HepG2 (cell line): ENCODE data around the gene SAMD9L. TPM values are rescaled to one million over a fixed set of nuclear protein-coding genes. Genes with fewer than 3 reads are reported as not detected.

ENCODE experiments used
- ATAC-seq: fragments of 200-7000 bp; cut with Tn5 transposase; 3 replicates; pipeline ENCODE4 v1.9.1; 2020; ENCODE audit warnings: mild to moderate bottlenecking, moderate library complexity
- BruUV-seq: library from RNA; stranded (reverse); fragments of 400-500 nt; replicated peaks from 2 replicates; lab custom pipeline; 2021; lab: Mats Ljungman, UMichigan
- CTCF ChIA-PET: fragments of 300-600 bp; formaldehyde crosslinking; extraction: SDS; loops from one replicate; lab custom pipeline; 2021; ENCODE audit warnings: low total read pairs, inconsistent platforms, low intra/inter-chr PET ratio; lab: Yijun Ruan, JAX
- POLR2A ChIA-PET: fragments of 350-600 bp; sonication (Branson Sonifier 250); formaldehyde crosslinking; loops from one replicate; lab custom pipeline; 2020; ENCODE audit warnings: antibody characterized with exemption, inconsistent platforms; lab: Yijun Ruan, JAX
- DNase-seq: peaks from one replicate; pipeline ENCODE4 v3.0.0-alpha.2; 2015; ENCODE audit warnings: low spot score
- FAIRE-seq: peaks from 3 replicates; lab custom pipeline; 2011; peaks lifted over from hg19 to GRCh38; lab: Jason Lieb, UNC
- H2AFZ ChIP-seq: one replicate; pipeline ENCODE4 v1.6.1; 2011; ENCODE audit warnings: low read length, inconsistent platforms
- H3K27ac ChIP-seq: fragments of 300-600 bp; 3 replicates; pipeline ENCODE4 v1.8.0; 2011; ENCODE audit warnings: mixed run types, mild to moderate bottlenecking, mixed read lengths, low read length, inconsistent platforms; ENCODE audit not compliant: insufficient read depth; ENCODE audit errors: extremely low read length
- H3K27me3 ChIP-seq, 2 experiments: fragments of 200-600 bp in 1 of 2; 2 replicates in 1 of 2; 3 replicates in 1 of 2; pipeline versions ENCODE4 v1.6.0 to v1.8.0; 2011; ENCODE audit warnings: low read length in 2 of 2, mild to moderate bottlenecking in 2 of 2, moderate library complexity in 2 of 2, inconsistent platforms in 1 of 2; ENCODE audit not compliant: insufficient read depth in 2 of 2, control insufficient read depth in 1 of 2
- H3K36me3 ChIP-seq, 2 experiments: fragments of 200-600 bp in 1 of 2; replicated peaks in 1 of 2; 2 replicates in 1 of 2; 3 replicates in 1 of 2; pipeline versions ENCODE4 v1.5.1 to v1.8.0; 2011; ENCODE audit warnings: low read length in 2 of 2, inconsistent platforms in 1 of 2; ENCODE audit not compliant: insufficient read depth in 2 of 2, control insufficient read depth in 1 of 2
- H3K4me1 ChIP-seq: 2 replicates; pipeline ENCODE4 v1.5.1; 2012; ENCODE audit warnings: low read length, inconsistent platforms; ENCODE audit not compliant: insufficient read depth
- H3K4me2 ChIP-seq: 2 replicates; pipeline ENCODE4 v1.6.0; 2011; ENCODE audit warnings: low read depth, low read length, inconsistent platforms
- H3K4me3 ChIP-seq, 3 experiments: fragments of 200-600 bp in 1 of 3; sonication (generic), shearing (Covaris generic) in 1 of 3; replicated peaks in 1 of 3; 2 replicates each; pipeline ENCODE4 v1.5.1; 2011 to 2016; ENCODE audit warnings: low read length in 3 of 3, inconsistent platforms in 2 of 3, low read depth in 2 of 3, mild to moderate bottlenecking in 2 of 3, control low read depth in 1 of 3, mixed read lengths in 1 of 3; ENCODE audit not compliant: insufficient read depth in 1 of 3
- H3K79me2 ChIP-seq: one replicate; pipeline ENCODE4 v1.6.1; 2011; ENCODE audit warnings: low read length, inconsistent platforms; ENCODE audit not compliant: insufficient read depth
- H3K9ac ChIP-seq: 2 replicates; pipeline ENCODE4 v1.6.0; 2011; ENCODE audit warnings: mild to moderate bottlenecking, low read depth, low read length, inconsistent platforms; ENCODE audit not compliant: insufficient read depth
- H3K9me3 ChIP-seq: 2 replicates; pipeline ENCODE4 v1.5.1; 2012; ENCODE audit warnings: mild to moderate bottlenecking, low read length
- H4K20me1 ChIP-seq: 2 replicates; pipeline ENCODE4 v1.6.0; 2011; ENCODE audit warnings: inconsistent platforms, mild to moderate bottlenecking, low read length, moderate library complexity; ENCODE audit not compliant: insufficient read depth
- ARNTL ChIP-seq: sonication (generic); formaldehyde crosslinking; IDR thresholded peaks from 2 replicates; pipeline ENCODE4 v1.4.0; 2020; ENCODE audit warnings: mild to moderate bottlenecking, missing genetic modification reagents
- MATR3 ChIP-seq: sonication (generic); formaldehyde crosslinking; IDR thresholded peaks from 2 replicates; pipeline ENCODE4 v1.4.0; 2020; ENCODE audit warnings: missing genetic modification reagents
- MED13 ChIP-seq: sonication (generic); formaldehyde crosslinking; IDR thresholded peaks from 2 replicates; pipeline ENCODE4 v1.5.0; 2020; ENCODE audit warnings: missing genetic modification reagents
- POGK ChIP-seq: sonication (generic); formaldehyde crosslinking; conservative IDR thresholded peaks from 2 replicates; pipeline ENCODE4 v1.8.0; 2022; ENCODE audit warnings: mild to moderate bottlenecking, moderate library complexity, missing genetic modification reagents
- PPARG ChIP-seq: conservative IDR thresholded peaks from 2 replicates; pipeline ENCODE4 v1.6.1; 2016; ENCODE audit warnings: missing biosample characterization, missing genetic modification reagents
- RBM39 ChIP-seq: fragments of 200-400 bp; formaldehyde crosslinking; IDR thresholded peaks from one replicate; pipeline ENCODE4 v1.6.1; 2018; ENCODE audit warnings: antibody characterized with exemption, mild to moderate bottlenecking, low read depth, low read length; ENCODE audit not compliant: poor library complexity, severe bottlenecking
- STAT5B ChIP-seq: sonication (generic); formaldehyde crosslinking; IDR thresholded peaks from 2 replicates; pipeline ENCODE4 v1.4.0; 2020; ENCODE audit warnings: missing genetic modification reagents
- THYN1 ChIP-seq: sonication (generic); formaldehyde crosslinking; IDR thresholded peaks from 2 replicates; pipeline ENCODE4 v1.8.1; 2023; ENCODE audit warnings: low read depth, mild to moderate bottlenecking, moderate library complexity, missing genetic modification reagents, borderline replicate concordance
- ZFP91 ChIP-seq: sonication (generic); formaldehyde crosslinking; IDR thresholded peaks from 2 replicates; pipeline ENCODE4 v1.9.0; 2022; ENCODE audit warnings: missing genetic modification reagents, mild to moderate bottlenecking, borderline replicate concordance
- ZNF263 ChIP-seq: sonication (generic); formaldehyde crosslinking; IDR thresholded peaks from 2 replicates; pipeline ENCODE4 v1.4.0; 2020; ENCODE audit warnings: missing genetic modification reagents
- ZNF800 ChIP-seq: sonication (generic); formaldehyde crosslinking; IDR thresholded peaks from 2 replicates; pipeline ENCODE4 v1.4.0; 2020; ENCODE audit warnings: missing genetic modification reagents
- WGBS: methylation state at CpG from one replicate; pipeline ENCODE4 v1.1.6; 2017; ENCODE audit warnings: low lambda C conversion rate; 5-methylcytosine and 5-hydroxymethylcytosine counted together
- in situ Hi-C: cut with HindIII; loops from 2 replicates; pipeline ENCODE4 v1.10.0; 2017; ENCODE audit warnings: low pct_unique_long_range_greater_than_20kb; ENCODE audit not compliant: extremely low pct_ligation_motif_present
- intact Hi-C: fragments of 100-400 bp; cut with micrococcal nuclease; formaldehyde crosslinking; loops from one replicate; pipeline ENCODE4 v1.10.0; 2022; ENCODE audit not compliant: unreplicated experiment
- polyA plus RNA-seq, 8 experiments: library from polyadenylated mRNA; depleted of rRNA in 3 of 8; stranded (reverse) in 7 of 8; unstranded in 1 of 8; fragments of >200 nt; fragmentation: Illumina TruSeq in 4 of 8; extraction: Trizol in 4 of 8; gene quantifications; 2 replicates each; pipeline versions ENCODE4 v1.2.1 to v1.2.3, GENCODE V29; 2011 to 2016; ENCODE audit warnings: low read depth in 4 of 8, missing spikeins in 1 of 8, mixed read lengths in 1 of 8; ENCODE audit not compliant: insufficient read depth in 1 of 8
- total RNA-seq, 5 experiments: library from RNA; depleted of rRNA; stranded (reverse); fragments of >200 nt; fragmentation: Illumina TruSeq; extraction: Trizol; gene quantifications; 2 replicates each; pipeline ENCODE4 v1.2.3, GENCODE V29; 2016; ENCODE audit warnings: low read depth in 1 of 5

The SAMD9L gene
- total and polyA plus RNA-seq, 2 of the 13 experiments (the other 11 are each of a cell fraction or from before 2014, with no cell fraction given) = not detected

GRCh38 chr7:93156884-93157283, 8.7 kb upstream of the SAMD9L start:
- no peaks in the 10 kb centered on the region for H3K4me1 ChIP-seq
- TF ChIP-seq ZFP91 (CRISPR knock-in tag) (no peak), PPARG (no peak), ZNF263 (CRISPR knock-in tag) (no peak), MED13 (CRISPR knock-in tag) (no peak), POGK (CRISPR knock-in tag) (no peak), MATR3 (CRISPR knock-in tag) (no peak), THYN1 (CRISPR knock-in tag) (no peak), STAT5B (no peak), RBM39 (no peak), ZNF800 (CRISPR knock-in tag) (no peak), ARNTL (CRISPR knock-in tag) (no peak)
- 0% methylated on average over 1 of the region's 1 CpG for WGBS

More at GRCh38 chr7:93156884-93157283, 8.7 kb upstream of the SAMD9L start:
- ChIA-PET POLR2A (no interaction called here), CTCF (no interaction called here)
- BruUV-seq = no TSS peak
- Histone ChIP-seq H3K36me3 (no peaks in the 10 kb centered on the region), H3K4me3 (no peak overlapping the region), H3K27ac (no peak overlapping the region), H3K4me2 (no peak overlapping the region), H3K79me2 (no peaks in the 10 kb centered on the region), H4K20me1 (no peaks in the 10 kb centered on the region), H2AFZ (no peak overlapping the region), H3K27me3 (no peaks in the 10 kb centered on the region; a peak in 1 of 5 replicates), H3K9me3 (no peaks in the 10 kb centered on the region), H3K9ac (no peak overlapping the region)
- intact Hi-C loops = no loop called here
- ATAC-seq (no peak), FAIRE-seq (no peak), DNase-seq (no peak)
- in situ Hi-C loops = no loop called here
